Neuronal stem cell (in vitro differentiated cells): ENCODE measurements around the gene NAT14.
A peak's percentile ranks its signal among the peaks of the same experiment; 100 is the strongest.

Source experiments
- DNase-seq: peaks from one replicate; pipeline ENCODE4 v3.0.0-alpha.2; 2013; ENCODE audit warnings: low spot score
- H2AFZ ChIP-seq: one replicate; pipeline ENCODE4 v1.6.1; 2013; ENCODE audit warnings: mild to moderate bottlenecking, low read length, inconsistent platforms
- H2AK5ac ChIP-seq: 2 replicates; pipeline ENCODE4 v1.6.1; 2013; ENCODE audit warnings: low read depth, mild to moderate bottlenecking, inconsistent platforms, low read length, moderate library complexity, mixed read lengths
- H2BK120ac ChIP-seq: 2 replicates; pipeline ENCODE4 v1.6.1; 2013; ENCODE audit warnings: low read depth, mild to moderate bottlenecking, inconsistent platforms, low read length, moderate library complexity, mixed read lengths
- H2BK12ac ChIP-seq: one replicate; pipeline ENCODE4 v1.6.1; 2013; ENCODE audit warnings: low read length, inconsistent platforms
- H2BK15ac ChIP-seq: 2 replicates; pipeline ENCODE4 v1.6.1; 2013; ENCODE audit warnings: mild to moderate bottlenecking, low read length, inconsistent platforms, mixed read lengths
- H2BK5ac ChIP-seq: one replicate; pipeline ENCODE4 v1.6.1; 2013; ENCODE audit warnings: inconsistent platforms, mild to moderate bottlenecking, low read length, moderate library complexity
- H3K14ac ChIP-seq: one replicate; pipeline ENCODE4 v1.6.1; 2013; ENCODE audit warnings: low read length, inconsistent platforms
- H3K18ac ChIP-seq: 2 replicates; pipeline ENCODE4 v1.6.1; 2013; ENCODE audit warnings: low read length, inconsistent platforms
- H3K23ac ChIP-seq: 2 replicates; pipeline ENCODE4 v1.6.1; 2013; ENCODE audit warnings: low read depth, mild to moderate bottlenecking, mixed read lengths, low read length, inconsistent platforms; ENCODE audit not compliant: poor library complexity
- H3K27ac ChIP-seq: replicated peaks from 3 replicates; pipeline ENCODE4 v1.5.1; 2013; ENCODE audit warnings: low read length, inconsistent platforms
- H3K27me3 ChIP-seq, 3 experiments: 2 replicates each; pipeline ENCODE4 v1.6.1; 2013; ENCODE audit warnings: low read length in 3 of 3, mild to moderate bottlenecking in 2 of 3, inconsistent platforms in 1 of 3, low read depth in 1 of 3, mixed read lengths in 1 of 3, moderate library complexity in 1 of 3; ENCODE audit not compliant: control insufficient read depth in 3 of 3, insufficient read depth in 3 of 3
- H3K36me3 ChIP-seq, 2 donors: replicated peaks in 1 of 2; 2 replicates each; pipeline ENCODE4 v1.6.1; 2013; ENCODE audit warnings: low read length in 2 of 2; ENCODE audit not compliant: control insufficient read depth in 2 of 2, insufficient read depth in 2 of 2
- H3K4ac ChIP-seq: 2 replicates; pipeline ENCODE4 v1.6.1; 2013; ENCODE audit warnings: inconsistent platforms, mild to moderate bottlenecking, low read length, moderate library complexity
- H3K4me1 ChIP-seq, 2 donors: 1 replicate in 1 of 2; 2 replicates in 1 of 2; pipeline ENCODE4 v1.6.1; 2013; ENCODE audit warnings: low read length in 2 of 2, low read depth in 1 of 2; ENCODE audit not compliant: control insufficient read depth in 2 of 2, insufficient read depth in 1 of 2
- H3K4me2 ChIP-seq: one replicate; pipeline ENCODE4 v1.6.1; 2013; ENCODE audit warnings: mild to moderate bottlenecking, low read length, inconsistent platforms; ENCODE audit not compliant: insufficient read depth, poor library complexity, severe bottlenecking
- H3K4me3 ChIP-seq, 2 donors: 2 replicates each; pipeline ENCODE4 v1.5.1; 2013; ENCODE audit warnings: low read length in 2 of 2, mild to moderate bottlenecking in 2 of 2, inconsistent platforms in 1 of 2, moderate library complexity in 1 of 2
- H3K79me1 ChIP-seq: one replicate; pipeline ENCODE4 v1.6.1; 2013; ENCODE audit warnings: low read depth, mild to moderate bottlenecking, inconsistent platforms, low read length, moderate library complexity
- H3K9ac ChIP-seq: one replicate; pipeline ENCODE4 v1.6.1; 2013; ENCODE audit warnings: mild to moderate bottlenecking, low read depth, low read length, inconsistent platforms; ENCODE audit not compliant: poor library complexity
- H3K9me3 ChIP-seq, 2 donors: replicated peaks in 1 of 2; 2 replicates each; pipeline versions ENCODE3 to v1.6.1; 2013; ENCODE audit warnings: low read length in 2 of 2, mild to moderate bottlenecking in 2 of 2, inconsistent platforms in 1 of 2, low read depth in 1 of 2, mixed read lengths in 1 of 2, moderate library complexity in 1 of 2; ENCODE audit not compliant: control insufficient read depth in 2 of 2, insufficient read depth in 1 of 2
- H4K8ac ChIP-seq: one replicate; pipeline ENCODE4 v1.6.1; 2013; ENCODE audit warnings: low read depth, mild to moderate bottlenecking, inconsistent platforms, low read length, moderate library complexity
- H4K91ac ChIP-seq: one replicate; pipeline ENCODE4 v1.6.1; 2013; ENCODE audit warnings: low read length, low read depth, mild to moderate bottlenecking, inconsistent platforms; ENCODE audit not compliant: poor library complexity
- WGBS, 2 donors: extraction: QIAGEN DNeasy Blood & Tissue Kit; methylation state at CpG; one replicate each; pipeline ENCODE4 v1.1.7; 2013; ENCODE audit warnings: missing lambda C conversion rate in 2 of 2, mixed read lengths in 1 of 2; ENCODE audit not compliant: insufficient read length in 2 of 2, insufficient replicate concordance in 1 of 2; ENCODE audit errors: extremely low coverage in 2 of 2; 5-methylcytosine and 5-hydroxymethylcytosine counted together

Gene NAT14

GRCh38 chr19:55477905-55478304 lies 7.1 kb upstream of the NAT14 start:
- H3K4me3 ChIP-seq, result peak overlapping the region in 1 of 2 donors; percentile 71
- H4K91ac ChIP-seq, result no peak overlapping the region
- no peak overlapping the region for H4K8ac ChIP-seq
- no peak overlapping the region for H2BK5ac ChIP-seq
- H3K18ac ChIP-seq, result no peak overlapping the region
- no peak overlapping the region for H2BK120ac ChIP-seq
- no peak for DNase-seq
- no peaks in the 10 kb centered on the region for H3K27me3 ChIP-seq
- no peaks in the 10 kb centered on the region for H3K9me3 ChIP-seq
- H3K27ac ChIP-seq, result no peak overlapping the region
- H3K79me1 ChIP-seq, result peaks cover 9% of the 10 kb centered on the region
- no peak overlapping the region for H3K9ac ChIP-seq
- H2BK15ac ChIP-seq, result no peak overlapping the region
- no peak overlapping the region for H3K4me2 ChIP-seq
- H3K36me3 ChIP-seq, result peaks cover 4 to 8% of the 10 kb centered on the region in 2 donors
- 100% methylated on average over 1 of the region's 13 CpGs; no CpG with 5 or more reads in 1 of the 2 donors for WGBS, 2 donors
- H3K14ac ChIP-seq, result no peak overlapping the region
- no peak overlapping the region for H3K4ac ChIP-seq
- no peak overlapping the region for H2BK12ac ChIP-seq
- H3K4me1 ChIP-seq, result peaks cover 11 to 31% of the 10 kb centered on the region in 2 donors
- H2AK5ac ChIP-seq, result no peak overlapping the region
- H3K23ac ChIP-seq, result no peak overlapping the region
- no peak overlapping the region for H2AFZ ChIP-seq

GRCh38 chr19:55478364-55478763 lies 6.6 kb upstream of the NAT14 start:
- H3K27me3 ChIP-seq, result no peaks in the 10 kb centered on the region
- H3K18ac ChIP-seq, result no peak overlapping the region
- peaks cover 8 to 26% of the 10 kb centered on the region in 2 donors for H3K4me1 ChIP-seq
- no peak for DNase-seq
- H4K91ac ChIP-seq, result peak overlapping the region; percentile 46
- no peak overlapping the region for H3K23ac ChIP-seq
- H3K14ac ChIP-seq, result no peak overlapping the region
- H4K8ac ChIP-seq, result no peak overlapping the region
- no peak overlapping the region for H3K4me2 ChIP-seq
- H3K27ac ChIP-seq, result no peak overlapping the region
- no CpG with 5 or more reads among the region's 12 CpGs for WGBS, 2 donors
- peaks cover 4 to 8% of the 10 kb centered on the region in 2 donors for H3K36me3 ChIP-seq
- H2AFZ ChIP-seq, result no peak overlapping the region
- H3K4me3 ChIP-seq, result no peak overlapping the region
- no peak overlapping the region for H2BK5ac ChIP-seq
- H2BK120ac ChIP-seq, result no peak overlapping the region
- H3K9ac ChIP-seq, result peak overlapping the region; percentile 22
- peak overlapping the region; percentile 85 for H3K4ac ChIP-seq
- no peak overlapping the region for H2BK15ac ChIP-seq
- H2AK5ac ChIP-seq, result peak overlapping the region; percentile 67
- no peaks in the 10 kb centered on the region for H3K9me3 ChIP-seq
- no peak overlapping the region for H2BK12ac ChIP-seq
- H3K79me1 ChIP-seq, result peaks cover 9% of the 10 kb centered on the region

GRCh38 chr19:55479045-55479444 lies 5.9 kb upstream of the NAT14 start:
- no peak overlapping the region for H2BK12ac ChIP-seq
- H4K91ac ChIP-seq, result no peak overlapping the region
- peaks cover 4 to 14% of the 10 kb centered on the region in 2 donors for H3K36me3 ChIP-seq
- no CpG with 5 or more reads among the region's 17 CpGs for WGBS, 2 donors
- H3K27ac ChIP-seq, result no peak overlapping the region
- no peak overlapping the region for H2BK15ac ChIP-seq
- H3K9ac ChIP-seq, result no peak overlapping the region
- no peak overlapping the region for H3K14ac ChIP-seq
- peaks cover 4 to 22% of the 10 kb centered on the region in 2 donors for H3K4me1 ChIP-seq
- no peak overlapping the region for H2AK5ac ChIP-seq
- H4K8ac ChIP-seq, result no peak overlapping the region
- peaks cover 11% of the 10 kb centered on the region for H3K79me1 ChIP-seq
- no peak overlapping the region for H3K4ac ChIP-seq
- no peak overlapping the region for H3K18ac ChIP-seq
- no peak for DNase-seq
- no peak overlapping the region for H3K4me3 ChIP-seq
- no peaks in the 10 kb centered on the region for H3K27me3 ChIP-seq
- H2BK120ac ChIP-seq, result no peak overlapping the region
- peak overlapping the region; percentile 22 for H3K23ac ChIP-seq
- no peaks in the 10 kb centered on the region for H3K9me3 ChIP-seq
- no peak overlapping the region for H2AFZ ChIP-seq
- no peak overlapping the region for H2BK5ac ChIP-seq
- H3K4me2 ChIP-seq, result no peak overlapping the region

GRCh38 chr19:55479451-55480230 lies 5.3 kb upstream of the NAT14 start:
- H3K4me2 ChIP-seq, result no peak overlapping the region
- no CpG with 5 or more reads among the region's 15 CpGs for WGBS, 2 donors
- H3K4me3 ChIP-seq, result no peak overlapping the region
- H4K91ac ChIP-seq, result no peak overlapping the region
- no peaks in the 10 kb centered on the region for H3K27me3 ChIP-seq
- no peaks in the 10 kb centered on the region for H3K9me3 ChIP-seq
- peak overlapping the region; percentile 68 for H2AK5ac ChIP-seq
- no peak overlapping the region for H3K4ac ChIP-seq
- no peak overlapping the region for H3K23ac ChIP-seq
- peaks cover 4 to 14% of the 10 kb centered on the region in 2 donors for H3K36me3 ChIP-seq
- H2AFZ ChIP-seq, result no peak overlapping the region
- no peak overlapping the region for H2BK120ac ChIP-seq
- no peak overlapping the region for H3K9ac ChIP-seq
- H2BK12ac ChIP-seq, result no peak overlapping the region
- H3K18ac ChIP-seq, result peak overlapping the region; percentile 28
- no peak overlapping the region for H4K8ac ChIP-seq
- H3K14ac ChIP-seq, result no peak overlapping the region
- H2BK5ac ChIP-seq, result no peak overlapping the region
- peaks cover 14% of the 10 kb centered on the region for H3K79me1 ChIP-seq
- DNase-seq, result no peak
- no peak overlapping the region for H2BK15ac ChIP-seq
- H3K4me1 ChIP-seq, result peaks cover 10 to 22% of the 10 kb centered on the region in 2 donors
- H3K27ac ChIP-seq, result no peak overlapping the region
